Hematopoietic multipotent progenitor cell treated with erythropoietin and hydrocortisone succinate and interleukin-3 and kit ligand, for 8 days (in vitro differentiated cells): ENCODE data around the gene P2RX4.
"Not testable (repeated sequence)": the region's sequence is repeated elsewhere in the genome, so short reads cannot be mapped to it uniquely, and the experiment has no call there.

ENCODE experiments used
- DNase-seq: peaks from one replicate; pipeline ENCODE4 v3.0.0-alpha.2; 2015

The P2RX4 gene

GRCh38 chr12:121223292-121224285, 13.7 kb downstream of the P2RX4 start:
- peak; percentile 66 for DNase-seq

- DNase-seq: no peak
These were observed 14.7 kb downstream of the P2RX4 start for GRCh38 chr12:121224591-121224990.

GRCh38 chr12:121226399-121226798, 16.5 kb downstream of the P2RX4 start:
- no peak for DNase-seq

- DNase-seq: not testable (repeated sequence)
These were observed 16.9 kb downstream of the P2RX4 start for GRCh38 chr12:121226871-121227270.

- DNase-seq: no peak
These were observed 17.4 kb downstream of the P2RX4 start for GRCh38 chr12:121227294-121227693.

GRCh38 chr12:121228919-121229665, 19.2 kb downstream of the P2RX4 start:
- DNase-seq: no peak

- peak; percentile 79 for DNase-seq
These were observed 20.1 kb downstream of the P2RX4 start for GRCh38 chr12:121229826-121230537.

GRCh38 chr12:121230538-121230907, 20.6 kb downstream of the P2RX4 start:
- DNase-seq: no peak

- DNase-seq: no peak
These were observed 22.2 kb downstream of the P2RX4 start for GRCh38 chr12:121232163-121232562.

GRCh38 chr12:121232977-121233627, 23.2 kb downstream of the P2RX4 start:
- no peak for DNase-seq

GRCh38 chr12:121233628-121234020, 23.7 kb downstream of the P2RX4 start:
- DNase-seq: no peak

- no peak for DNase-seq
These were observed 26.8 kb downstream of the P2RX4 start for GRCh38 chr12:121236776-121237175.

- no peak for DNase-seq
These were observed 27.5 kb downstream of the P2RX4 start for GRCh38 chr12:121237415-121237814.

- DNase-seq: no peak
These were observed 28.2 kb downstream of the P2RX4 start for GRCh38 chr12:121238086-121238485.

GRCh38 chr12:121238604-121239350, 28.8 kb downstream of the P2RX4 start:
- no peak for DNase-seq

GRCh38 chr12:121239351-121240061, 29.6 kb downstream of the P2RX4 start:
- DNase-seq: no peak

GRCh38 chr12:121240062-121240420, 30.1 kb downstream of the P2RX4 start:
- no peak for DNase-seq

GRCh38 chr12:121240484-121241101, 30.7 kb downstream of the P2RX4 start:
- peak; percentile 31 for DNase-seq

GRCh38 chr12:121241156-121241970, 31.4 kb downstream of the P2RX4 start:
- no peak for DNase-seq

GRCh38 chr12:121245031-121245430, 35.1 kb downstream of the P2RX4 start:
- no peak for DNase-seq
